IPS DF 6.9 (cell line): Measurements from ENCODE around the gene CELA2B.

Experiments used
- DNase-seq: peaks from one replicate; pipeline ENCODE4 v3.0.0-alpha.2; 2013; ENCODE audit warnings: low read depth, low spot score
- H3K27ac ChIP-seq: one replicate; pipeline ENCODE4 v1.5.1; 2013; ENCODE audit warnings: low read length, control low read depth
- H3K27me3 ChIP-seq: 2 replicates; pipeline ENCODE4 v1.6.1; 2013; ENCODE audit warnings: mild to moderate bottlenecking, low read length; ENCODE audit not compliant: control insufficient read depth, insufficient read depth
- H3K36me3 ChIP-seq: 2 replicates; pipeline ENCODE4 v1.6.1; 2013; ENCODE audit warnings: low read length; ENCODE audit not compliant: control insufficient read depth, insufficient read depth
- H3K4me1 ChIP-seq: 2 replicates; pipeline ENCODE4 v1.6.1; 2013; ENCODE audit warnings: low read length; ENCODE audit not compliant: control insufficient read depth, insufficient read depth
- H3K4me3 ChIP-seq: 2 replicates; pipeline ENCODE4 v1.5.1; 2013; ENCODE audit warnings: mild to moderate bottlenecking, low read length
- H3K9me3 ChIP-seq: 2 replicates; pipeline ENCODE4 v1.6.1; 2013; ENCODE audit warnings: low read length, inconsistent platforms; ENCODE audit not compliant: control insufficient read depth, insufficient read depth
- WGBS: extraction: QIAGEN DNeasy Blood & Tissue Kit; methylation state at CpG from one replicate; pipeline ENCODE4 v1.1.7; 2013; ENCODE audit warnings: mixed read lengths, missing lambda C conversion rate; ENCODE audit not compliant: insufficient read length, insufficient coverage; 5-methylcytosine and 5-hydroxymethylcytosine counted together

The CELA2B gene

GRCh38 chr1:15445390-15446122 is 30.3 kb upstream of the CELA2B start:
- H3K4me1 ChIP-seq: no peaks in the 10 kb centered on the region
- DNase-seq: no peak
- H3K27ac ChIP-seq: no peak overlapping the region
- no peaks in the 10 kb centered on the region for H3K9me3 ChIP-seq
- no peak overlapping the region for H3K4me3 ChIP-seq
- H3K27me3 ChIP-seq: no peaks in the 10 kb centered on the region
- no CpG with 5 or more reads among the region's 14 CpGs for WGBS
- H3K36me3 ChIP-seq: no peaks in the 10 kb centered on the region

- no CpG with 5 or more reads among the region's 4 CpGs for WGBS
- Histone ChIP-seq H3K27ac (no peak overlapping the region), H3K27me3 (no peaks in the 10 kb centered on the region)
These were observed 29.7 kb upstream of the CELA2B start for GRCh38 chr1:15446212-15446611.

GRCh38 chr1:15448877-15449462 is 26.9 kb upstream of the CELA2B start:
- DNase-seq: no peak

More at GRCh38 chr1:15446212-15446611, 29.7 kb upstream of the CELA2B start:
- H3K4me1 ChIP-seq: no peaks in the 10 kb centered on the region
- no peak overlapping the region for H3K4me3 ChIP-seq
- no peaks in the 10 kb centered on the region for H3K36me3 ChIP-seq
- no peak for DNase-seq
- H3K9me3 ChIP-seq: no peaks in the 10 kb centered on the region

GRCh38 chr1:15449567-15449966 is 26.3 kb upstream of the CELA2B start:
- Histone ChIP-seq H3K4me3 (no peak overlapping the region), H3K36me3 (no peaks in the 10 kb centered on the region), H3K27ac (no peak overlapping the region), H3K4me1 (no peaks in the 10 kb centered on the region), H3K9me3 (no peaks in the 10 kb centered on the region; the same call in 1 of the 2 replicates), H3K27me3 (no peaks in the 10 kb centered on the region)
- no CpG with 5 or more reads among the region's 3 CpGs for WGBS
- no peak for DNase-seq

More at GRCh38 chr1:15448877-15449462, 26.9 kb upstream of the CELA2B start:
- no CpG with 5 or more reads among the region's 3 CpGs for WGBS
- no peaks in the 10 kb centered on the region for H3K36me3 ChIP-seq
- no peak overlapping the region for H3K4me3 ChIP-seq
- no peaks in the 10 kb centered on the region for H3K27me3 ChIP-seq
- no peaks in the 10 kb centered on the region; the same call in 1 of the 2 replicates for H3K9me3 ChIP-seq
- no peaks in the 10 kb centered on the region for H3K4me1 ChIP-seq
- no peak overlapping the region for H3K27ac ChIP-seq

GRCh38 chr1:15451014-15451722 is 24.7 kb upstream of the CELA2B start:
- no peak for DNase-seq
- Histone ChIP-seq H3K36me3 (no peaks in the 10 kb centered on the region), H3K27me3 (no peaks in the 10 kb centered on the region), H3K4me1 (no peaks in the 10 kb centered on the region), H3K4me3 (no peak overlapping the region), H3K9me3 (no peaks in the 10 kb centered on the region; the same call in 1 of the 2 replicates), H3K27ac (no peak overlapping the region)
- no CpG with 5 or more reads among the region's 6 CpGs for whole genome bisulfite sequencing

- Histone ChIP-seq H3K27me3 (no peaks in the 10 kb centered on the region), H3K27ac (no peak overlapping the region), H3K36me3 (no peaks in the 10 kb centered on the region), H3K9me3 (no peaks in the 10 kb centered on the region; the same call in 1 of the 2 replicates), H3K4me3 (no peak overlapping the region), H3K4me1 (no peaks in the 10 kb centered on the region)
- WGBS: no CpG with 5 or more reads among the region's 1 CpG
- no peak for DNase-seq
These were observed 23.7 kb upstream of the CELA2B start for GRCh38 chr1:15452216-15452615.

- no peak for DNase-seq
- WGBS: no CpG with 5 or more reads among the region's 10 CpGs
- no peak overlapping the region for H3K27ac ChIP-seq
- no peaks in the 10 kb centered on the region for H3K27me3 ChIP-seq
- H3K9me3 ChIP-seq: no peaks in the 10 kb centered on the region; the same call in 1 of the 2 replicates
- no peaks in the 10 kb centered on the region for H3K4me1 ChIP-seq
- H3K36me3 ChIP-seq: no peaks in the 10 kb centered on the region
- no peak overlapping the region for H3K4me3 ChIP-seq
These were observed 22.9 kb upstream of the CELA2B start for GRCh38 chr1:15452866-15453571.

GRCh38 chr1:15453734-15454133 is 22.2 kb upstream of the CELA2B start:
- no CpG with 5 or more reads among the region's 11 CpGs for WGBS
- Histone ChIP-seq H3K27me3 (no peaks in the 10 kb centered on the region), H3K9me3 (no peaks in the 10 kb centered on the region; the same call in 1 of the 2 replicates), H3K27ac (no peak overlapping the region), H3K4me3 (no peak overlapping the region), H3K4me1 (no peaks in the 10 kb centered on the region), H3K36me3 (no peaks in the 10 kb centered on the region)
- no peak for DNase-seq

GRCh38 chr1:15454256-15454655 is 21.6 kb upstream of the CELA2B start:
- Histone ChIP-seq H3K4me1 (no peaks in the 10 kb centered on the region), H3K4me3 (no peak overlapping the region), H3K9me3 (no peaks in the 10 kb centered on the region; the same call in 1 of the 2 replicates), H3K27ac (no peak overlapping the region), H3K27me3 (no peaks in the 10 kb centered on the region), H3K36me3 (no peaks in the 10 kb centered on the region)
- no peak for DNase-seq
- no CpG with 5 or more reads among the region's 3 CpGs for WGBS

- DNase-seq: no peak
- no peaks in the 10 kb centered on the region; the same call in 1 of the 2 replicates for H3K9me3 ChIP-seq
- no peaks in the 10 kb centered on the region for H3K27me3 ChIP-seq
- no peak overlapping the region for H3K4me3 ChIP-seq
- no peak overlapping the region for H3K27ac ChIP-seq
- H3K4me1 ChIP-seq: no peaks in the 10 kb centered on the region
- WGBS: no CpG with 5 or more reads among the region's 6 CpGs
- H3K36me3 ChIP-seq: no peaks in the 10 kb centered on the region
These were observed 20.4 kb upstream of the CELA2B start for GRCh38 chr1:15455522-15455921.
